Neuronal stem cell (in vitro differentiated cells): ENCODE data around the gene EWSR1.

Experiments
- DNase-seq: peaks from one replicate; pipeline ENCODE4 v3.0.0-alpha.2; 2013; ENCODE audit warnings: low spot score
- H2AFZ ChIP-seq: one replicate; pipeline ENCODE4 v1.6.1; 2013; ENCODE audit warnings: mild to moderate bottlenecking, low read length, inconsistent platforms
- H2AK5ac ChIP-seq: 2 replicates; pipeline ENCODE4 v1.6.1; 2013; ENCODE audit warnings: low read depth, mild to moderate bottlenecking, inconsistent platforms, low read length, moderate library complexity, mixed read lengths
- H2BK120ac ChIP-seq: 2 replicates; pipeline ENCODE4 v1.6.1; 2013; ENCODE audit warnings: low read depth, mild to moderate bottlenecking, inconsistent platforms, low read length, moderate library complexity, mixed read lengths
- H2BK12ac ChIP-seq: one replicate; pipeline ENCODE4 v1.6.1; 2013; ENCODE audit warnings: low read length, inconsistent platforms
- H2BK15ac ChIP-seq: 2 replicates; pipeline ENCODE4 v1.6.1; 2013; ENCODE audit warnings: mild to moderate bottlenecking, low read length, inconsistent platforms, mixed read lengths
- H2BK5ac ChIP-seq: one replicate; pipeline ENCODE4 v1.6.1; 2013; ENCODE audit warnings: inconsistent platforms, mild to moderate bottlenecking, low read length, moderate library complexity
- H3K14ac ChIP-seq: one replicate; pipeline ENCODE4 v1.6.1; 2013; ENCODE audit warnings: low read length, inconsistent platforms
- H3K18ac ChIP-seq: 2 replicates; pipeline ENCODE4 v1.6.1; 2013; ENCODE audit warnings: low read length, inconsistent platforms
- H3K23ac ChIP-seq: 2 replicates; pipeline ENCODE4 v1.6.1; 2013; ENCODE audit warnings: low read depth, mild to moderate bottlenecking, mixed read lengths, low read length, inconsistent platforms; ENCODE audit not compliant: poor library complexity
- H3K27ac ChIP-seq: replicated peaks from 3 replicates; pipeline ENCODE4 v1.5.1; 2013; ENCODE audit warnings: low read length, inconsistent platforms
- H3K27me3 ChIP-seq, 3 experiments: 2 replicates each; pipeline ENCODE4 v1.6.1; 2013; ENCODE audit warnings: low read length in 3 of 3, mild to moderate bottlenecking in 2 of 3, inconsistent platforms in 1 of 3, low read depth in 1 of 3, mixed read lengths in 1 of 3, moderate library complexity in 1 of 3; ENCODE audit not compliant: control insufficient read depth in 3 of 3, insufficient read depth in 3 of 3
- H3K36me3 ChIP-seq, 2 donors: replicated peaks in 1 of 2; 2 replicates each; pipeline ENCODE4 v1.6.1; 2013; ENCODE audit warnings: low read length in 2 of 2; ENCODE audit not compliant: control insufficient read depth in 2 of 2, insufficient read depth in 2 of 2
- H3K4ac ChIP-seq: 2 replicates; pipeline ENCODE4 v1.6.1; 2013; ENCODE audit warnings: inconsistent platforms, mild to moderate bottlenecking, low read length, moderate library complexity
- H3K4me1 ChIP-seq, 2 donors: 1 replicate in 1 of 2; 2 replicates in 1 of 2; pipeline ENCODE4 v1.6.1; 2013; ENCODE audit warnings: low read length in 2 of 2, low read depth in 1 of 2; ENCODE audit not compliant: control insufficient read depth in 2 of 2, insufficient read depth in 1 of 2
- H3K4me2 ChIP-seq: one replicate; pipeline ENCODE4 v1.6.1; 2013; ENCODE audit warnings: mild to moderate bottlenecking, low read length, inconsistent platforms; ENCODE audit not compliant: insufficient read depth, poor library complexity, severe bottlenecking
- H3K4me3 ChIP-seq, 2 donors: 2 replicates each; pipeline ENCODE4 v1.5.1; 2013; ENCODE audit warnings: low read length in 2 of 2, mild to moderate bottlenecking in 2 of 2, inconsistent platforms in 1 of 2, moderate library complexity in 1 of 2
- H3K79me1 ChIP-seq: one replicate; pipeline ENCODE4 v1.6.1; 2013; ENCODE audit warnings: low read depth, mild to moderate bottlenecking, inconsistent platforms, low read length, moderate library complexity
- H3K9ac ChIP-seq: one replicate; pipeline ENCODE4 v1.6.1; 2013; ENCODE audit warnings: mild to moderate bottlenecking, low read depth, low read length, inconsistent platforms; ENCODE audit not compliant: poor library complexity
- H3K9me3 ChIP-seq, 2 donors: replicated peaks in 1 of 2; 2 replicates each; pipeline versions ENCODE3 to v1.6.1; 2013; ENCODE audit warnings: low read length in 2 of 2, mild to moderate bottlenecking in 2 of 2, inconsistent platforms in 1 of 2, low read depth in 1 of 2, mixed read lengths in 1 of 2, moderate library complexity in 1 of 2; ENCODE audit not compliant: control insufficient read depth in 2 of 2, insufficient read depth in 1 of 2
- H4K8ac ChIP-seq: one replicate; pipeline ENCODE4 v1.6.1; 2013; ENCODE audit warnings: low read depth, mild to moderate bottlenecking, inconsistent platforms, low read length, moderate library complexity
- H4K91ac ChIP-seq: one replicate; pipeline ENCODE4 v1.6.1; 2013; ENCODE audit warnings: low read length, low read depth, mild to moderate bottlenecking, inconsistent platforms; ENCODE audit not compliant: poor library complexity
- WGBS, 2 donors: extraction: QIAGEN DNeasy Blood & Tissue Kit; methylation state at CpG; one replicate each; pipeline ENCODE4 v1.1.7; 2013; ENCODE audit warnings: missing lambda C conversion rate in 2 of 2, mixed read lengths in 1 of 2; ENCODE audit not compliant: insufficient read length in 2 of 2, insufficient replicate concordance in 1 of 2; ENCODE audit errors: extremely low coverage in 2 of 2; 5-methylcytosine and 5-hydroxymethylcytosine counted together

Gene EWSR1

DNA sequence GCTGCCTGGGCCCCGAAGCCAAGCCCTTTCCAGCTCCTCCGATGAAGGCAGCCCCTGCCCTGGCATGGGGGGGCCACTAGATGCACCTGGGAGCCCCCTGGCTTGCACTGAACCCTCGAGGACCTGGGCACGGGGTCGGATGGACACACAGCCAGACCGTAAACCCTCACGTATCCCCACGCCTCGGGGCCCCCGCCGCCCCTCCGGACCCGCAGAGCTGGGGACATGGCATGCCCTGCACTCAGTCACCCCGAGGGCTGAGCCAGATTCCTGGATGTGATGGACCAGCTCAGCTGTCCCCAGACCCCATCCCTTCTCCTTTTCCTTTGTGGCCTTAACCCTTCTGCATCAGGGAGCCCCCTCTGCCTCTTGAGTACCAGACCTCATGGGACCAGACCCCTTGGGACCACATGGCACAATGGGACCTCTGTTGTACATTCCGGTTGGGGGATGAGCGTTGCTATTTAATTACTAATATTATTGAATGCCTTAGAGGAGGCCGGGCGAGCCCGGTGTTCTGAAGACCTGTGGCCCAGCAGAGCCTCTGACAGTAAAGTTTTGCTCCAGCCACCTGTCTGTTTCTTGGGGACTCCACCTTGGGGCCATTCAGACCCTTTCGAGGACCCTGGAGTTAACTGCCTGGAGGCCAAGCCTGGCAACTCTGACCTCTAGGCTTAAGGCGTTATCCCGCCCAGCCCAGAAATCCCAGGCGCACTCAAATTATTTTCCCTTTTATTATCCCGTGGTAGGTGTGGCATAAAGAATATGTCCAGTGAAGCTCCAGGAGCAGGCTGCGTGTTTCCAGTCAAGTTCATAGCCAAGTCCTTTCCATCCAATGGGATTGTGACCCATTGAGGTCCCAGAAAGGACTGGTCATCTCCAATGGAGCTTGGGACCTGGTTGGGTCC, 44.4 kb downstream of the EWSR1 start:
- Histone ChIP-seq H4K91ac (peak overlapping the region; percentile 81), H2BK15ac (peak overlapping the region; percentile 54)
- WGBS, 2 donors: no CpG with 5 or more reads among the region's 25 CpGs

DNA sequence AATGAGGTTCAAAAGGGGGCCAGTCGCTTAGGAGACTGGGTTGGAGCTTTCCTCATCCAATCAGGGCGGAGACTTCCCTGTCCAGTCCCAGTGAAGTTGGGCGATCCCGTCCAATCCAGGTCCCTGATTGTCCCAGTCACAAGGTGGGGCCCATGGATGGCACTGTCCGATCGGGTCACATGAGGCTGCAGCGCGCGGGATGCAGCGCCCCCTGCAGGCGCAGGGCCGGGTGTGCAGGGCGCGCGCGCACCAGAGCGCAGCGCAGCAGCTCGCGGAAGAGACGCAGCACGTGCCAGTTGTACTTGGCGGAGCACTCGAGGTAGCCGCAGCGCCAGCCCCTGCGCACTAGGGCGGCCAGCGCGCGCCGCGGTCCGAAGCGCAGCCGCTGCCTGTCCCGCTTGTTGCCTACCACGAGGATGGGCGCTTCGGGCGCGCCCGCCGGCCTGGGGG, 45.1 kb downstream of the EWSR1 start:
- no peak overlapping the region for H2AFZ ChIP-seq
- no peak for DNase-seq
- WGBS, 2 donors: no CpG with 5 or more reads among the region's 44 CpGs

More for the DNA sequence above, 44.4 kb downstream of the EWSR1 start:
- H2BK120ac ChIP-seq: peak overlapping the region; percentile 40
- H3K18ac ChIP-seq: peak overlapping the region; percentile 92
- peaks cover 0 to 9% of the 10 kb centered on the region in 2 donors for H3K9me3 ChIP-seq
- no peak overlapping the region for H2AFZ ChIP-seq
- H2BK5ac ChIP-seq: peak overlapping the region; percentile 47
- peaks cover 20 to 28% of the 10 kb centered on the region in 2 donors for H3K4me1 ChIP-seq
- H3K79me1 ChIP-seq: peaks cover 4% of the 10 kb centered on the region
- H3K27me3 ChIP-seq: peaks cover 32 to 42% (median 41%) of the 10 kb centered on the region in 3 experiments
- no peak overlapping the region for H3K14ac ChIP-seq
- H2BK12ac ChIP-seq: peak overlapping the region; percentile 76
- peak overlapping the region; percentile 89 for H2AK5ac ChIP-seq
- no peak for DNase-seq
- H3K36me3 ChIP-seq: no peaks in the 10 kb centered on the region
- H3K4ac ChIP-seq: no peak overlapping the region
- H3K23ac ChIP-seq: peak overlapping the region; percentile 61
- no peak overlapping the region for H3K27ac ChIP-seq
- no peak overlapping the region for H3K4me3 ChIP-seq
- no peak overlapping the region for H4K8ac ChIP-seq
- H3K4me2 ChIP-seq: no peak overlapping the region
- H3K9ac ChIP-seq: peak overlapping the region; percentile 50

DNA sequence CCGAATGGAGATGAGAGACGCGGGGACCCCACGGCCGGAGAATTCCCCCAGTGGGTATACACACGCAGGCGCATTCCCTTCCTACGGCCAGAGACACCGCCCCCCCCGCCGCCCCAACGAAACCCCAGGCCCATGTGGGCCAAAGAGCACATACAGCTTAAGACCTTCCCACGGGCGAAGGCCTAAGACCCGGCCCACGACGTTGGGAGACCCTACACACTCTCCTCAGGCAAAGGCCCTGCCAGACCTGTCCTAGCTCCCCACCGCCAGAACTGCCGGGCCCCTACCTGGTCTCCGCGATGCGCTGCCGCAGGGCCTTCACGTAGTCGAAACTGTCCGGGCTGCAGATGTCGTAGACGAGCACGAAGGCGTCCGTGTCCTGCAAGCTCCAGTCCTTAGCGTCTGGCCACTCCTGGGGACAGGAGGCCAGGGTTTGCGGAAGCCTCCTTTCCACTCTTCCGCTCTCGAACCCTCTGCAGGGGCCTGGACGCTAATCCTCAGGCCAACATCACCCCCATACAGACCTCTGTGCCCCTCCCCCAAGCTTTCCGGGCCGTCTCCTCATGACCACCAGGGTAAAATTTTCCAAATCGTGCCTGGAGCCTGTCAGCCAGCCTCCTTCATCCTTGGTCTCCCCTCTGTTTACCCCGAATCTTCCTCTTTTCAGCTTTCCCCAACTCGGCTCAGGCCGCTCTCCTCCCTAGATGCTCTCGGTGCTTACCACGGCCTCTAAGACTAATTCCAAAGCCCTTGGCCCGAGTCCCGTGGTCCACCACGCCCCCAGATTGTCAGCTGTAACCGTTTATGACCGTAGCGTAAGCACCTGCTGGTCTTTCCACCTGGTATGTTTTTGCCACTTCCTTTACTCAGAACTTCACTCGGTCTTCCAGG, 45.8 kb downstream of the EWSR1 start:
- H2BK15ac ChIP-seq: no peak overlapping the region
- peaks cover 0 to 9% of the 10 kb centered on the region in 2 donors for H3K9me3 ChIP-seq
- no peak overlapping the region for H3K14ac ChIP-seq
- no peak overlapping the region for H3K27ac ChIP-seq
- H3K4me2 ChIP-seq: no peak overlapping the region
- H3K18ac ChIP-seq: peak overlapping the region; percentile 0
- H2BK12ac ChIP-seq: no peak overlapping the region
- no peak overlapping the region for H3K9ac ChIP-seq
- H3K4me1 ChIP-seq: peaks cover 14 to 26% of the 10 kb centered on the region in 2 donors
- H3K4ac ChIP-seq: no peak overlapping the region
- no peak overlapping the region for H4K8ac ChIP-seq
- H4K91ac ChIP-seq: no peak overlapping the region
- H3K79me1 ChIP-seq: no peaks in the 10 kb centered on the region
- no peak overlapping the region for H2BK5ac ChIP-seq
- peak overlapping the region; percentile 9 for H2AK5ac ChIP-seq
- no peak overlapping the region for H3K4me3 ChIP-seq
- no peak overlapping the region for H2AFZ ChIP-seq
- WGBS, 2 donors: no CpG with 5 or more reads among the region's 51 CpGs
- DNase-seq: no peak
- H2BK120ac ChIP-seq: no peak overlapping the region
- H3K23ac ChIP-seq: peak overlapping the region; percentile 29
- H3K27me3 ChIP-seq: peaks cover 32 to 42% (median 41%) of the 10 kb centered on the region in 3 experiments
- no peaks in the 10 kb centered on the region for H3K36me3 ChIP-seq

More for the DNA sequence above, 45.1 kb downstream of the EWSR1 start:
- H3K18ac ChIP-seq: no peak overlapping the region
- peak overlapping the region; percentile 9 for H2AK5ac ChIP-seq
- H3K14ac ChIP-seq: no peak overlapping the region
- H3K4ac ChIP-seq: no peak overlapping the region
- H3K79me1 ChIP-seq: peaks cover 4% of the 10 kb centered on the region
- no peak overlapping the region for H2BK120ac ChIP-seq
- no peaks in the 10 kb centered on the region for H3K36me3 ChIP-seq
- H3K27me3 ChIP-seq: peaks cover 32 to 42% (median 41%) of the 10 kb centered on the region in 3 experiments
- no peak overlapping the region for H2BK5ac ChIP-seq
- no peak overlapping the region for H4K8ac ChIP-seq
- H3K9ac ChIP-seq: no peak overlapping the region
- peaks cover 0 to 9% of the 10 kb centered on the region in 2 donors for H3K9me3 ChIP-seq
- no peak overlapping the region for H3K4me3 ChIP-seq
- no peak overlapping the region for H4K91ac ChIP-seq
- peak overlapping the region; percentile 29 for H3K23ac ChIP-seq
- H2BK15ac ChIP-seq: no peak overlapping the region
- H2BK12ac ChIP-seq: no peak overlapping the region
- H3K4me1 ChIP-seq: peaks cover 20 to 28% of the 10 kb centered on the region in 2 donors
- H3K4me2 ChIP-seq: no peak overlapping the region
- no peak overlapping the region for H3K27ac ChIP-seq
